Adrenal gland (tissue), 12 donors: ENCODE measurements around the gene STAT1. TPM values are rescaled to one million over a fixed set of nuclear protein-coding genes. Genes with fewer than 3 reads are reported as not detected.

Experiments
- DNase-seq, 7 donors: peaks; one replicate each; pipeline ENCODE4 v3.0.0-alpha.2; 2019 to 2020
- H3K27ac ChIP-seq, 5 donors: fragments of 200-600 bp; sonication (generic) in 4 of 5; 1 replicate in 3 of 5; 2 replicates in 2 of 5; pipeline versions ENCODE4 v1.5.1 to v1.8.0; 2016 to 2020; ENCODE audit warnings: mild to moderate bottlenecking in 1 of 5
- H3K27me3 ChIP-seq: fragments of 200-600 bp; 2 replicates; pipeline ENCODE4 v1.8.0; 2021
- H3K36me3 ChIP-seq, 2 donors: fragments of 200-600 bp; replicated peaks in 1 of 2; 1 replicate in 1 of 2; 2 replicates in 1 of 2; pipeline versions ENCODE4 v1.5.1 to v1.8.0; 2018 to 2022
- H3K4me1 ChIP-seq, 2 donors: fragments of 200-600 bp; replicated peaks in 1 of 2; 1 replicate in 1 of 2; 2 replicates in 1 of 2; pipeline versions ENCODE4 v1.5.1 to v1.8.0; 2018 to 2021
- H3K4me3 ChIP-seq, 4 donors: fragments of 200-600 bp; sonication (generic) in 3 of 4; one replicate each; pipeline ENCODE4 v1.5.1; 2016 to 2018
- H3K9me3 ChIP-seq, 3 donors: fragments of 200-600 bp; sonication (generic) in 1 of 3; replicated peaks in 1 of 3; 1 replicate in 2 of 3; 2 replicates in 1 of 3; pipeline versions ENCODE4 v1.5.1 to v1.8.0; 2016 to 2021
- CTCF ChIP-seq, 6 experiments: fragments of 450-650 bp in 4 of 6; fragments of 200-600 bp in 2 of 6; sonication (generic) in 1 of 6; IDR thresholded peaks; 1 replicate in 5 of 6; 2 replicates in 1 of 6; pipeline versions ENCODE4 v1.5.1 to v1.8.0; 2016 to 2021; ENCODE audit warnings: antibody characterized with exemption in 6 of 6, mild to moderate bottlenecking in 2 of 6, moderate library complexity in 1 of 6
- POLR2A ChIP-seq, 2 donors: fragments of 450-650 bp; IDR thresholded peaks; one replicate each; pipeline ENCODE4 v1.6.1; 2017; ENCODE audit warnings: antibody characterized with exemption in 2 of 2, mild to moderate bottlenecking in 2 of 2, moderate library complexity in 1 of 2
- WGBS, 4 donors: extraction: QIAGEN DNeasy Blood & Tissue Kit in 2 of 4; methylation state at CpG; one replicate each; pipeline versions ENCODE4 v1.1.5 to v1.1.7; 2013 to 2017; 5-methylcytosine and 5-hydroxymethylcytosine counted together
- intact Hi-C, 2 donors: fragments of 100-400 bp; cut with DNase I; formaldehyde crosslinking; loops; one replicate each; pipeline versions ENCODE4 v1.14.1 to v1.15.0; 2022 to 2023
- polyA plus RNA-seq, 3 donors: library from polyadenylated mRNA; stranded (reverse); fragments of 200-250 nt in 2 of 3; fragments of 350-450 nt in 1 of 3; fragmentation: Illumina TruSeq in 1 of 3; extraction: RNeasy Lipid Tissue Mini Kit (QIAGEN cat#74804) in 1 of 3; gene quantifications; one replicate each; pipeline ENCODE4 v1.2.3, GENCODE V29; 2013 to 2014
- total RNA-seq, 9 donors: library from RNA; depleted of rRNA in 4 of 9; stranded (reverse); fragments of >200 nt in 4 of 9; fragments of 120-200 nt in 1 of 9; fragmentation: NEBNext Ultra II Directional in 1 of 9; extraction: Animal tissue kit (Norgen Biotek cat#: 25700) in 1 of 9; gene quantifications; one replicate each; pipeline versions ENCODE4 v1.1.0 to v1.2.4, GENCODE V29; 2013 to 2023
- donor health status: healthy with polysubstance abuse.
- donor health status: Bipolar disorder and iron deficiency.
- donor health status: DM: yes; HTN: yes; CAD: no.
- donor health status: DM: no; HTN: no; CAD: no.
- donor health status: DM: no; HTN: no; CAD: no.
- donor health status: DM: yes; HTN: yes; CAD: no.

The STAT1 gene
- total and polyA plus RNA-seq, 12 donors = 11.9 to 165 (median 75.6) TPM

- H3K4me1 ChIP-seq = peaks cover 4 to 14% of the 10 kb centered on the region in 2 donors
- no peak overlapping the region for H3K4me3 ChIP-seq
- H3K9me3 ChIP-seq = no peaks in the 10 kb centered on the region
- intact Hi-C loops = no loop called here
- WGBS, 4 donors = 81 to 94% (median 93%) methylated on average over 4 of the region's 4 CpGs
- TF ChIP-seq POLR2A (IDR thresholded peaks at IDR 0.05) = no peak
- no peak for TF ChIP-seq CTCF (IDR thresholded peaks at IDR 0.05)
- H3K27me3 ChIP-seq = no peaks in the 10 kb centered on the region
- no peak overlapping the region for H3K27ac ChIP-seq
- H3K36me3 ChIP-seq = peaks cover 0 to 75% of the 10 kb centered on the region in 2 donors
- no peak for DNase-seq
Measured at GRCh38 chr2:191006997-191007783, 6.8 kb downstream of the STAT1 start.

- Histone ChIP-seq H3K9me3 (no peaks in the 10 kb centered on the region), H3K4me3 (no peak overlapping the region), H3K27me3 (no peaks in the 10 kb centered on the region), H3K27ac (no peak overlapping the region), H3K4me1 (peaks cover 1 to 8% of the 10 kb centered on the region in 2 donors), H3K36me3 (peaks cover 0 to 75% of the 10 kb centered on the region in 2 donors)
- no peak for DNase-seq
- 93 to 97% (median 95%) methylated on average over 3 of the region's 3 CpGs for WGBS, 4 donors
- no peak for TF ChIP-seq CTCF (IDR thresholded peaks at IDR 0.05)
- no peak for TF ChIP-seq POLR2A (IDR thresholded peaks at IDR 0.05)
- intact Hi-C loops = no loop called here
Measured at GRCh38 chr2:191006297-191006696, 7.7 kb downstream of the STAT1 start.

GRCh38 chr2:191003405-191004309 is 10.3 kb downstream of the STAT1 start:
- TF ChIP-seq CTCF (IDR thresholded peaks at IDR 0.05) (no peak), POLR2A (IDR thresholded peaks at IDR 0.05) (no peak)
- peaks cover 0 to 82% of the 10 kb centered on the region in 2 donors for H3K36me3 ChIP-seq
- intact Hi-C loops = no loop called here
- H3K9me3 ChIP-seq = no peaks in the 10 kb centered on the region
- H3K27ac ChIP-seq = no peak overlapping the region
- H3K4me1 ChIP-seq = peaks cover 0 to 8% of the 10 kb centered on the region in 2 donors
- no peaks in the 10 kb centered on the region for H3K27me3 ChIP-seq
- 90 to 98% (median 96%) methylated on average over 6 of the region's 6 CpGs for WGBS, 4 donors
- no peak overlapping the region for H3K4me3 ChIP-seq
- DNase-seq = no peak

- 77 to 83% (median 81%) methylated on average over 3 of the region's 3 CpGs for WGBS, 4 donors
- no peak for TF ChIP-seq CTCF (IDR thresholded peaks at IDR 0.05)
- TF ChIP-seq POLR2A (IDR thresholded peaks at IDR 0.05) = no peak
Measured at GRCh38 chr2:191001624-191002023, 12.3 kb downstream of the STAT1 start.

More at GRCh38 chr2:191001624-191002023, 12.3 kb downstream of the STAT1 start:
- DNase-seq = no peak
- Histone ChIP-seq H3K4me1 (peaks cover 0 to 8% of the 10 kb centered on the region in 2 donors), H3K27me3 (no peaks in the 10 kb centered on the region), H3K4me3 (no peak overlapping the region), H3K36me3 (peaks cover 0 to 82% of the 10 kb centered on the region in 2 donors), H3K9me3 (no peaks in the 10 kb centered on the region), H3K27ac (peak overlapping the region in 1 of 5 donors; percentile 4)
- intact Hi-C loops = no loop called here
